Activated CD4-positive, alpha-beta T cell treated with anti-CD3 and anti-CD28 coated beads, Interleukin-2, amount 10 ng/mL, durations not matched to agents 7 days and 5 days (primary cell): ENCODE measurements around the gene TMEM9. TPM values are rescaled to one million over a fixed set of nuclear protein-coding genes. Genes with fewer than 3 reads are reported as not detected.

Experiments
- CTCF ChIA-PET: fragments of 350-600 bp; sonication (Branson Sonifier 250); formaldehyde crosslinking; loops from one replicate; lab custom pipeline; 2021; ENCODE audit warnings: antibody characterized with exemption; lab: Charles Lee
- POLR2A ChIA-PET: fragments of 350-600 bp; sonication (Branson Sonifier 250); formaldehyde crosslinking; loops from one replicate; lab custom pipeline; 2021; ENCODE audit warnings: antibody characterized with exemption; lab: Charles Lee
- DNase-seq: peaks from one replicate; pipeline ENCODE4 v3.0.0-alpha.2; 2020
- H3K27ac Mint-ChIP-seq: one replicate; pipeline ENCODE4 v1.8.0; 2021; ENCODE audit warnings: mild to moderate bottlenecking, moderate library complexity, mixed read lengths
- H3K27me3 Mint-ChIP-seq: one replicate; pipeline ENCODE4 v1.8.0; 2021; ENCODE audit warnings: mixed read lengths
- H3K36me3 Mint-ChIP-seq: one replicate; pipeline ENCODE4 v1.8.0; 2021; ENCODE audit warnings: low read depth, mixed read lengths
- H3K4me1 Mint-ChIP-seq: one replicate; pipeline ENCODE4 v1.8.0; 2021; ENCODE audit warnings: mixed read lengths
- H3K4me3 Mint-ChIP-seq: one replicate; pipeline ENCODE4 v1.8.0; 2021; ENCODE audit warnings: mild to moderate bottlenecking, moderate library complexity, mixed read lengths
- H3K9me3 Mint-ChIP-seq: one replicate; pipeline ENCODE4 v1.8.0; 2021; ENCODE audit warnings: mixed read lengths
- total RNA-seq, 2 experiments: library from RNA; stranded (reverse); gene quantifications; one replicate each; pipeline ENCODE4 v1.2.3, GENCODE V29; 2021

Gene TMEM9
- total RNA-seq, 2 experiments from 2014 or later = 15.2 to 17.2 TPM

DNA sequence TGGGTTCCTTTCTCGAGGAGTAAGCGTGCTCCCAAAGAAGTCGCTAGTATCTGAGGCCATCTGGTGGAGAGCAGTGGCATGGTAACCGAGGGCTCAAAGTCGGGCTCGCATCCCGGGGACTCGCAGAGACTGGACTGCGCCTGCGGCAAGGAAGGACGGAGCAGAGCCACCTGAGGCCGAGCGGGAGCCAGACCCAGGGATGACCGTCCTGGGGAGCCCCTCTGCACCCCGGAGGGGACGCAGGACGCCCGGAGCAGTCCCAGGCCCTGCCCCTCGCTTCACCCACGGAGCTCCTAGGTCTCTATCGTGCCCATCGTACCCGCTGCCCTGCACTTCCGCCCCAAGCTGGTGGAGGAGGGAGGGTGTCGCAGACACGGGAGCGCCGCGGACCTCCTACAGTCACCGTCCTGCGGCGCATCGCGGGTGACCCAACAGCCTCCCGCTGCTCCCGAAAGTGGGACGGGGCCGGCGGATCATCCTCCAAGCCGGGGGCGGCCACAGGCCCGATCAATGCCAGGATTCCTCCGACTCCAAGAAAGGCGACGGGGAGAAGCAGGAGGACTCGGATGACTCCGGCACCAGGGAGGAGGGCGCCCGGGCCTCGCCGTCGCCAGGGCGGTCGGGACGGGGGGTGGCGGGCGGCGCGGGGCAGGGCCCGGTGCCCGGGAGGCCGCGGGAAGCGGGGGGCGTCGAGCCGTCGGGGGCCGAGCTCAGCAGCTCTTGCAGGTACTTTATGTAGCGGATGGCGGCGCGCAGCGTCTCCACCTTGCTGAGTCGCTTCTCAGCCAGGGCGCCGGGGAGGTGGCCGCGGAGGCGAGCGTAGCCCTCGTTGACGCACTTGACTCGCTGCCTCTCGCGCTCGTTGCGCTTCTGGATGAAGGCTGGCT lies 39.8 kb downstream of the TMEM9 start:
- H3K36me3 Mint-ChIP-seq = no peaks in the 10 kb centered on the region
- peaks cover 5% of the 10 kb centered on the region for H3K4me1 Mint-ChIP-seq
- DNase-seq = peak; percentile 73
- peaks cover 24% of the 10 kb centered on the region for H3K27me3 Mint-ChIP-seq
- CTCF ChIA-PET = interaction anchor here (0.6 to 2.6 kb wide), 9 partner anchors 12 to 1158 kb away, joined by 3 to 13 read pairs (median 3); no protein-coding TSS in a partner anchor
- H3K9me3 Mint-ChIP-seq = no peaks in the 10 kb centered on the region
- H3K4me3 Mint-ChIP-seq = peak overlapping the region; percentile 72
- H3K27ac Mint-ChIP-seq = peak overlapping the region; percentile 36
- POLR2A ChIA-PET = interaction anchor here (0.5 kb wide), 1 partner anchor 492 kb away, joined by 4 read pairs; no protein-coding TSS in a partner anchor

DNA sequence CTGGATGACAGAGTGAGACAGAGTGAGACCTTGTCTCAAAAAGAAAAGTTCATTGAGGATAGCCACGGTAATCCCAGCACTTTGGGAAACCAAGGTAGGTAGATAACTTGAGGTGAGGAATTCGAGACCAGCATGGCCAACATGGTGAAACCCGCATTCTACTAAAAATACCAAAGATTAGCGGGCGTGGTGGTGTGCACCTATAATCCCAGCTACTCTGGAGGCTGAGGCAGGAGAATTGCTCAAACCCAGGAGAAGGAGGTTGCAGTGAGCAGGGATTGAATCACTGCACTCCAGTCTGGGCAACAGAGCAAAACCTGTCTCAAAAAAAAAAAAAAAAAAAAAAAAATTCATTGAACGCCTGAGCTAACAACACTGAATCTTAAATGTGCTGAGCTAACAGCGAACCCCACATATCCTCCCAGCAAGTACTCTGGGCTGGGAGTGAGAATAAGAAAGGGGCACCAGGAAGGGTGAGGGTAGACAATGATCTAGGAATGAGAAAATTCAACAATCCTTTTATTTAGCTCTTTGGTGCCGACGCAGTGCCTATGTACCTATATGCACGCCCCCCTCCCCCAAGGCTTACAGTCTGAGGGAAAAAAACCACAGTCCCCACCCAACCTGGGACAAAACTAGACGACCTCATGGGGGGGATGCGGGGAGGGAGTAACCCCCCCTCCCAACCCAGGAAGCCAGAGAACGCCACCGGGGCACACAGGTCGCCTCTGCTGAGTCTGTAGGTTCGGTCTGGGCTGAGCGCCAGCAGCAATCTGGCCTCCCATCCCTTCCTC lies 40.6 kb downstream of the TMEM9 start:
- peak overlapping the region; percentile 72 for H3K4me3 Mint-ChIP-seq
- peaks cover 5% of the 10 kb centered on the region for H3K4me1 Mint-ChIP-seq
- H3K36me3 Mint-ChIP-seq = no peaks in the 10 kb centered on the region
- H3K9me3 Mint-ChIP-seq = no peaks in the 10 kb centered on the region
- peak overlapping the region; percentile 25 for H3K27ac Mint-ChIP-seq
- POLR2A ChIA-PET = no interaction called here
- H3K27me3 Mint-ChIP-seq = peaks cover 24% of the 10 kb centered on the region
- CTCF ChIA-PET = interaction anchor here (0.6 to 2.6 kb wide), 8 partner anchors 22 to 1158 kb away, joined by 3 to 13 read pairs (median 3); no protein-coding TSS in a partner anchor
- DNase-seq = no peak

DNA sequence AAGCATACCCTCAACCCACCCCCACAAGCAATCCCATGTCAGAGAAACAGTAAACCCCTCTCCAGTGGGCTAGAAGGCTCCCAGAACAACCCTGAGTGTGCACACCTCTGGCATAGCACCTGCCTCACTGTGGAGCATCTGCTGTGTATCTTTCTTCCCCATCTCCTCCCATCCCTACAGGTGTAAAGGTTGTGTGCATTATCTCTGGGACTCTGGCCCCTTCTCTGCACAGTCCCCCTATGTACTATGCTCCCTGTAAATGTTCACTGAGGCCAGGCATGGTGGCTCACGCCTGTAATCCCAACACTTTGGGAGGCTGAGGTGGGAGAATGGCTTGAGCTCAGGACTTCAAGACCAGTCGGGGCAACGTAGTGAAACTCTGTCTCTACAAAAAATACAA lies 41.3 kb downstream of the TMEM9 start:
- Mint-ChIP-seq H3K27me3 (peaks cover 23% of the 10 kb centered on the region), H3K4me3 (no peak overlapping the region), H3K36me3 (no peaks in the 10 kb centered on the region), H3K27ac (no peak overlapping the region), H3K4me1 (peaks cover 5% of the 10 kb centered on the region), H3K9me3 (no peaks in the 10 kb centered on the region)
- no peak for DNase-seq
- ChIA-PET CTCF (interaction anchor here (1.3 to 2.6 kb wide), 3 partner anchors 28 to 271 kb away, joined by 3 to 13 read pairs (median 3); no protein-coding TSS in a partner anchor), POLR2A (no interaction called here)

DNA sequence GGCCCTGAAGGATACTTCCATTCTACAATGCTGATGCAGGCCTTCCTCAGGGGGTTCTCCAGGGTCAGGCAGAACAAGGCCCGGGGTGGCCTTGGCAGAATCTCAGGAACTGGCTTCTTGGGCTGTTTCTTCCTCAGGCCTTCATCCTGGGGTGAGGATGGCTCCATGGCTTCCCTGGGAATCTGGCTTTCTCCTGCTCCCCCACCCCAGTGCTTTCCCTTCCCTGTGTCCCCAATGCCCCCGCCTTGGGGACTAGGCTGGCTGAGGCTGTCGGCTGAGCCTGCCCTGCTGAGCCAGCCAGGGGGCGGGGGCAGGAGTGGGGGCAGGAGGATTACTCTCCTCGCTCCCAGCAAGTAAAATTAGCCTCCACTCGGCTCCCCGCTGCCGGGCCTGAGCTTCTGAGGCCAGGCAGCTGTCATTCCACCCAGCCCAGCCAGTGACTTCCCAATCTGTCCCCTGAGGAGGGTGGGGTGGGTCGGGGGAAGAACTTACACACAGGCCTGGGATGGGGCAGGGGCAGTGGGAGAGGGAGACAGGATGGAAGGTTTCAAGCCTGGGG lies 42.0 kb downstream of the TMEM9 start, which contains the start of gene CACNA1S:
TSS of gene CACNA1S (minus strand) at position 254 of the 559 bp plus-strand sequence. CDS start at position 167, 87 bp downstream.
- Mint-ChIP-seq H3K9me3 (no peaks in the 10 kb centered on the region), H3K27me3 (peaks cover 18% of the 10 kb centered on the region), H3K36me3 (no peaks in the 10 kb centered on the region), H3K4me3 (no peak within 1 kb of the TSS), H3K27ac (peak within 1 kb of the TSS; percentile 25), H3K4me1 (peaks cover 5% of the 10 kb centered on the region)
- POLR2A ChIA-PET = no interaction called here
- CTCF ChIA-PET = interaction anchor here (1.1 to 1.3 kb wide), 2 partner anchors 14 to 271 kb away, joined by 3 read pairs; no protein-coding TSS in a partner anchor
- DNase-seq = no peak

DNA sequence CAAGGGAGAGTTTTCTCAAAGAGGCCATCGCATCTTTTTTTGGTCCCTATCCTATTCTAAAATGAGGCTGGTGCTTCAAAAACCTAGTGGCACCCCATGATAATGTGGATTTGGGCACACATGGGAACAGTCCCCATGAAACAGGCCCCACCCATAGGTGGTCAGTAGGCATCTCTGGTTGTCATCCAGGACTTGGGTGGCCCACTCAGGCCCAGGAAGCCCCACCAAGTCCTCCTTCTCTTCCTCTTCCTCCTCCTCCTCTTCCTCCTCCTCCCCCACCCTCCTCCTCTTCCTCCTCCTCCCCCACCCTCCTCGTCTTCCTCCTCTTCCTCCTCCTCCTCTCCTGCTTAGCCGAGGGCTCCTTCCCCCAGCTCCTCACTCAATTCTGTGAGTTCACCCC lies 42.6 kb downstream of the TMEM9 start:
- CTCF ChIA-PET = interaction anchor here (1.1 kb wide), 1 partner anchor 14 kb away, joined by 3 read pairs; no protein-coding TSS in a partner anchor
- Mint-ChIP-seq H3K9me3 (no peaks in the 10 kb centered on the region), H3K27ac (no peak overlapping the region), H3K27me3 (peaks cover 17% of the 10 kb centered on the region), H3K36me3 (no peaks in the 10 kb centered on the region), H3K4me3 (no peak overlapping the region), H3K4me1 (peaks cover 5% of the 10 kb centered on the region)
- POLR2A ChIA-PET = no interaction called here
- no peak for DNase-seq

DNA sequence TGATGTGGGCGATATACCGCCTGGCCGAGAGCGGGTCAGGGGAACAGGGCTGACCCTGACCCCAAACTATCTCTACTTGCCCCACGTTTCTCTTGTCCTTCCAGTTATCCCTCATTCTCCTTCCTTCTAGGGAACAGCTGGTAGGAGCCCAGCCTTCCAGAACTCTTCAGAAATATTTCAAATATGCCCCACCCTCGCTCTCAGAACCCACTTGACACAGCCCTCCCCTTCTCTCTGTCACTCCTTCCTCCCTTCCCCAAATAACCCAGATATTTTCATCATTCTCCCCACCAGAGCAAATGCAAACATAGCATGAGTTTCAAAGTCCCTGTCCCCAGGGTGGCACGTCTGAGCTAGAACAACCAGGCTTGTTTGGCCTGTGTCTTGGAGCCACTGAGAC lies 43.1 kb downstream of the TMEM9 start:
- CTCF ChIA-PET = interaction anchor here (0.6 to 1.1 kb wide), 3 partner anchors 8 to 15 kb away, joined by 3 read pairs; no protein-coding TSS in a partner anchor
- no peak overlapping the region for H3K27ac Mint-ChIP-seq
- DNase-seq = no peak
- H3K4me1 Mint-ChIP-seq = peaks cover 5% of the 10 kb centered on the region
- POLR2A ChIA-PET = no interaction called here
- no peaks in the 10 kb centered on the region for H3K9me3 Mint-ChIP-seq
- H3K36me3 Mint-ChIP-seq = no peaks in the 10 kb centered on the region
- no peak overlapping the region for H3K4me3 Mint-ChIP-seq
- H3K27me3 Mint-ChIP-seq = peaks cover 17% of the 10 kb centered on the region

DNA sequence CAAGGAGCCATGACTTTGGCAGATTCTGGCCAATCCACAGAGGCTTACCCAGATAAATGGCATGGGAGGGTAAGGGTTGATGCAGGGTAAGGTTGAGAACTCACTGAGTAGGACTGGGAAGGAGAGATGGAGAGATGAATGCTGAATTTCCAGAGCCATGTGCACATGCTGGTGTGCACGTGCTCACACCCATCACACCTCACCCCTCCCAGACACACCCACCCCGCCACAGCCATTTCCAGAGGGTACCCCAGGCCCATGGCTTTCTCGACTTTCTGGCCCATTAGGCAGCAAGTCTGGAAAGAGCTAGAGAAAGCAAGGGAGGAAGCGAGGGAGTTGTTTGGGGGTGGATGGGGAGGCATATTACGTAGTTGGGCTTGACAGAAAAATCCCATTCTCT lies 43.7 kb downstream of the TMEM9 start:
- no peak for DNase-seq
- Mint-ChIP-seq H3K4me1 (peaks cover 5% of the 10 kb centered on the region), H3K27me3 (peaks cover 14% of the 10 kb centered on the region), H3K27ac (no peak overlapping the region), H3K36me3 (no peaks in the 10 kb centered on the region), H3K4me3 (no peak overlapping the region), H3K9me3 (no peaks in the 10 kb centered on the region)
- CTCF ChIA-PET = interaction anchor here (0.6 to 1.1 kb wide), 4 partner anchors 8 to 1176 kb away, joined by 3 to 6 read pairs (median 3); no protein-coding TSS in a partner anchor
- POLR2A ChIA-PET = no interaction called here

DNA sequence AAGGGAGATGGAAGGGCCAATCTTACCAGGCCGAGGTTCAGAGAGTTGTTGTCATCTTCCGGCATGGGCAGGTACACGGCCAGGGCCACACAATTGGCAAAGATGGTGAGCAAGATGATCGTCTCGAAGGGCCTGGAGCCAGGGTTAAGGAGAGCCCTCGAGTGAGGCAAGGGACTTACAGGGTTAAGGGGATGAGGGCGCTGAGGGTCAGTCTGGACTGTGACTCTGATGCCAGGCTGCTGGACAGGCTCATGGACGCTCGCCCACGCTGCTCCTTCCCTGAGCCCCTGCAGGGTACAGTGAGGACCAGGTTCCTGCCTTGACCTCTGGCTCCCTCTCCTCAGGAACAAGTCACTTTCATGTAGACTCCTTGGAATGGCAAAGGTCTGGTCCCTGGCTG lies 44.1 kb downstream of the TMEM9 start:
- Mint-ChIP-seq H3K9me3 (no peaks in the 10 kb centered on the region), H3K4me3 (no peak overlapping the region), H3K27me3 (peaks cover 12% of the 10 kb centered on the region), H3K27ac (no peak overlapping the region), H3K36me3 (no peaks in the 10 kb centered on the region), H3K4me1 (peaks cover 5% of the 10 kb centered on the region)
- CTCF ChIA-PET = interaction anchor here (0.6 to 1.1 kb wide), 2 partner anchors 36 to 1175 kb away, joined by 3 to 6 read pairs; no protein-coding TSS in a partner anchor
- no peak for DNase-seq
- POLR2A ChIA-PET = no interaction called here

DNA sequence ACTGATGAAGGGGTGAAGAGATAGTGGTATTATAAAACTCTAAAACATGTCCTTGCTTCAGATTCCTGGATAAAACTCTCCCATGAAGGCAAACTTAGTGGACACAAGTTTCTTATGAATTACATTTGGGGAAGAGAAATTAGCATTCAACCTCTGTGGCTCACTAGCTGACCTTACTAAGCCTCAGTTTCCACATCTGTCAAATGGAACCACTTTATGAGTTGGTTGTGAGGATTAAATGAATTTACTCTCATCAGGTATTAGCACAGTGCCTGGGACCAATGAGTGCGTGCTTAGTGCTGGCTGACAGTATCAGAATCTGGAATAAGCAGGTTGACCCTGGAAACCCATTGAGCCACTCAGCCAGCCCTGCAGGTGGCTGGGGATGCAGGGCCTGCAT lies 44.6 kb downstream of the TMEM9 start:
- CTCF ChIA-PET = interaction anchor here (1.1 to 3.2 kb wide), 3 partner anchors 9 to 67 kb away, joined by 3 to 12 read pairs (median 4); no protein-coding TSS in a partner anchor
- no peak for DNase-seq
- Mint-ChIP-seq H3K9me3 (no peaks in the 10 kb centered on the region), H3K4me3 (no peak overlapping the region), H3K36me3 (no peaks in the 10 kb centered on the region), H3K27ac (no peak overlapping the region), H3K27me3 (peaks cover 12% of the 10 kb centered on the region), H3K4me1 (peaks cover 5% of the 10 kb centered on the region)
- POLR2A ChIA-PET = no interaction called here

DNA sequence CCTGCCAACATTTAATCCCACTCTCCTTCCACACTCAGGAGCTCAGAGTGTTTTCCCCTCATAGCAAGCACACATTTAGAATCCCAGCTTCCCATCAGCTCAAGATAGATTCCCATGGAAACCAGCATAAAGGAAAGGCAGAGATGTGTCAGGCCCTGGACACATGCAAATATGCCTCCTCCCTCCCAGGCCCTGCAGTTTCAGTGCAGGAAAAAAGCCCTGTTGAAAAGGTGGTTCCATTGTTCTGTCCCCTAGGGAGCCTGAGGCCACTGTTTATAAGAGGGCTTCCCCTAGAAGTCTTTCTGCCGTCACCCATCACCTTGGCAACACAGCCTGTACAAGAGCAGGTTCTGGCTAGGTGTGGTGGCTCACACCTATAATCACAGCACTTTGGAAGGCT lies 45.7 kb downstream of the TMEM9 start:
- H3K27me3 Mint-ChIP-seq = peaks cover 6% of the 10 kb centered on the region
- H3K27ac Mint-ChIP-seq = no peak overlapping the region
- no peaks in the 10 kb centered on the region for H3K36me3 Mint-ChIP-seq
- no peaks in the 10 kb centered on the region for H3K9me3 Mint-ChIP-seq
- no peak for DNase-seq
- H3K4me1 Mint-ChIP-seq = no peaks in the 10 kb centered on the region
- POLR2A ChIA-PET = no interaction called here
- no peak overlapping the region for H3K4me3 Mint-ChIP-seq
- CTCF ChIA-PET = interaction anchor here (1.5 to 3.2 kb wide), 3 partner anchors 10 to 66 kb away, joined by 3 to 12 read pairs (median 4); no protein-coding TSS in a partner anchor

DNA sequence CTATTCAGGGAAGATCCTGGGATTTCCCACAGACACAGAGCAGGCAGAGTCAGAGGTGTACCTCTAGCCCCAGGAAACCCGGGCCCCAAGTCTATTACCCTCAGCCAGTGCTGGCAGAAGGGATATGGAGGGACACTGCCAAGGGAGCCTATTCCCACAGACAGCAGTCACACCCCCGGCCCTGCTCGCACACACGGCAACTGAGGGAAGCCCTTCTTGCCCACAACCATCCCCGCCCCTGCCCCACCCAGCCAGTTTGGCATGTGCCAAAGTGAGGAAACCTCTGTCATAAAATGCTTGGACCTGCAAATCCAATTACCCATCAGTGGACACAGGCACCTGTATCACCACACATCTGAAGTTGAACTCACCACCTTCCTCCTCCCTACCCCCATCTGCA lies 48.6 kb downstream of the TMEM9 start:
- H3K27ac Mint-ChIP-seq = no peak overlapping the region
- no peak for DNase-seq
- H3K36me3 Mint-ChIP-seq = no peaks in the 10 kb centered on the region
- no peaks in the 10 kb centered on the region for H3K4me1 Mint-ChIP-seq
- no peaks in the 10 kb centered on the region for H3K9me3 Mint-ChIP-seq
- POLR2A ChIA-PET = no interaction called here
- no peak overlapping the region for H3K4me3 Mint-ChIP-seq
- CTCF ChIA-PET = no interaction called here
- no peaks in the 10 kb centered on the region for H3K27me3 Mint-ChIP-seq

DNA sequence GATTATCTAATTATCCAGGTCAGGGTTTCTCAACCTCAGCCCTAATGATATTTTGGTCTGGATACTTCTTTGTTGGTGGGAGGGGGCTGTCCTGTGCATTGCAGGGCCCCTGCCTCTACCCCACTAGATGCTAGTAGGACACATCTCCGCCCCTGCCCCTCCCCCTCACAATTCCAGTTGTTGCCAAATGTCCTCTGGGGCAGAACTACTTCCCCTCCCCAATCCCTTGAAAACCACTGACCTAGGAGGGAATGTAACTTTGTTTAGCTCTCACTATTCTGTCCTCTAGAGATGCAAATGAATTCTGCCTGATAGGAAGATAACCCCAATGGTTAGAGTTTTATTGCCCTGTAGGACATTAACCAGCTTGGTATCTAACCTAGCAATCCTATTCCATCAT lies 50.1 kb downstream of the TMEM9 start:
- H3K9me3 Mint-ChIP-seq = no peaks in the 10 kb centered on the region
- ChIA-PET CTCF (no interaction called here), POLR2A (no interaction called here)
- H3K27ac Mint-ChIP-seq = no peak overlapping the region
- no peaks in the 10 kb centered on the region for H3K27me3 Mint-ChIP-seq
- no peaks in the 10 kb centered on the region for H3K4me1 Mint-ChIP-seq
- DNase-seq = no peak
- H3K4me3 Mint-ChIP-seq = no peak overlapping the region
- no peaks in the 10 kb centered on the region for H3K36me3 Mint-ChIP-seq
